GM13976 (cell line): ENCODE data around the gene ARG1.
"Not testable (repeated sequence)": the region's sequence is repeated elsewhere in the genome, so short reads cannot be mapped to it uniquely, and the experiment has no call there.

Experiments
- DNase-seq: peaks from one replicate; pipeline ENCODE4 v3.0.0; 2012; ENCODE audit warnings: low spot score
- in situ Hi-C: fragments of 300-500 bp; cut with MboI; formaldehyde crosslinking; loops from one replicate; pipeline ENCODE4 v1.12.0; 2022; ENCODE audit warnings: low sequenced_read_pairs, mixed read lengths, inconsistent platforms; ENCODE audit not compliant: unreplicated experiment
- TF ChIP-seq, protein P1 (sequence below): IDR thresholded peaks from 2 replicates; pipeline ENCODE4 v1.5.1; 2012; ENCODE audit warnings: borderline replicate concordance, mild to moderate bottlenecking; ENCODE audit not compliant: insufficient read depth; ENCODE audit errors: extremely low read depth, missing control alignments, control extremely low read depth

ARG1 gene

GRCh38 chr6:131572686-131573415 is at the start of gene ARG1:
Gene ARG1 (plus strand): TSS chr6:131573226. CDS start chr6:131573283, 57 bp downstream.
- TF ChIP-seq, protein P1, sequence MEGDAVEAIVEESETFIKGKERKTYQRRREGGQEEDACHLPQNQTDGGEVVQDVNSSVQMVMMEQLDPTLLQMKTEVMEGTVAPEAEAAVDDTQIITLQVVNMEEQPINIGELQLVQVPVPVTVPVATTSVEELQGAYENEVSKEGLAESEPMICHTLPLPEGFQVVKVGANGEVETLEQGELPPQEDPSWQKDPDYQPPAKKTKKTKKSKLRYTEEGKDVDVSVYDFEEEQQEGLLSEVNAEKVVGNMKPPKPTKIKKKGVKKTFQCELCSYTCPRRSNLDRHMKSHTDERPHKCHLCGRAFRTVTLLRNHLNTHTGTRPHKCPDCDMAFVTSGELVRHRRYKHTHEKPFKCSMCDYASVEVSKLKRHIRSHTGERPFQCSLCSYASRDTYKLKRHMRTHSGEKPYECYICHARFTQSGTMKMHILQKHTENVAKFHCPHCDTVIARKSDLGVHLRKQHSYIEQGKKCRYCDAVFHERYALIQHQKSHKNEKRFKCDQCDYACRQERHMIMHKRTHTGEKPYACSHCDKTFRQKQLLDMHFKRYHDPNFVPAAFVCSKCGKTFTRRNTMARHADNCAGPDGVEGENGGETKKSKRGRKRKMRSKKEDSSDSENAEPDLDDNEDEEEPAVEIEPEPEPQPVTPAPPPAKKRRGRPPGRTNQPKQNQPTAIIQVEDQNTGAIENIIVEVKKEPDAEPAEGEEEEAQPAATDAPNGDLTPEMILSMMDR = no peak
- in situ Hi-C loops = no loop called here
- DNase-seq = no peak

GRCh38 chr6:131523988-131524673 is 48.9 kb upstream of the ARG1 start:
- TF ChIP-seq, protein P1 = no peak
- in situ Hi-C loops = loop anchor here (10.0 kb wide), 1 partner anchor 319 kb away; no protein-coding TSS in a partner anchor
- DNase-seq = no peak

- DNase-seq = no peak
- TF ChIP-seq, protein P1 = no peak
- in situ Hi-C loops = loop anchor here (10.0 kb wide), 1 partner anchor 320 kb away; no protein-coding TSS in a partner anchor
Measured at GRCh38 chr6:131524695-131525336, 48.2 kb upstream of the ARG1 start.

DNA sequence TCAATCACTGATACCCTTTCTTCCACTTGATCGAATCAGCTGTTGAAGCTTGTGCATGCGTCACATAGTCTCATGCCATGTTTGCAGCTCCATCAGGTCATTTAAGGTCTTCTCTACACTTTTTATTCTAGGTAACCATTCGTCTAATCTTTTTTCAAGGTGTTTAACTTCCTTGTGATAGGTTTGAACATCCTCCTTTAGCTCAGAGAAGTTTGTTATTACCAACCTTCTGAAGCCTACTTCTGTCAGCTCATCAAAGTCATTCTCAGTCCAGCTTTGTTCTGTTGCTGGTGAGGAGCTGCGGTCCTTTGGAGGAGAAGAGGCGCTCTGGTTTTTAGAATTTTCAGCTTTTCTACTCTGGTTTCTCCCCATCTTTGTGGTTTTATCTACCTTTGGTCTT is 42.1 kb upstream of the ARG1 start:
- in situ Hi-C loops = loop anchor here (10.0 kb wide), 1 partner anchor 646 kb away; no protein-coding TSS in a partner anchor
- DNase-seq = not testable (repeated sequence)

- in situ Hi-C loops = loop anchor here (10.0 kb wide), 1 partner anchor 647 kb away; no protein-coding TSS in a partner anchor
Measured at GRCh38 chr6:131531681-131532080, 41.3 kb upstream of the ARG1 start.

GRCh38 chr6:131532580-131533039 is 40.4 kb upstream of the ARG1 start:
- TF ChIP-seq, protein P1 = no peak
- in situ Hi-C loops = loop anchor here (10.0 kb wide), 1 partner anchor 648 kb away; no protein-coding TSS in a partner anchor
- DNase-seq = peak; percentile 41

More at GRCh38 chr6:131531681-131532080, 41.3 kb upstream of the ARG1 start:
- DNase-seq = not testable (repeated sequence)

DNA sequence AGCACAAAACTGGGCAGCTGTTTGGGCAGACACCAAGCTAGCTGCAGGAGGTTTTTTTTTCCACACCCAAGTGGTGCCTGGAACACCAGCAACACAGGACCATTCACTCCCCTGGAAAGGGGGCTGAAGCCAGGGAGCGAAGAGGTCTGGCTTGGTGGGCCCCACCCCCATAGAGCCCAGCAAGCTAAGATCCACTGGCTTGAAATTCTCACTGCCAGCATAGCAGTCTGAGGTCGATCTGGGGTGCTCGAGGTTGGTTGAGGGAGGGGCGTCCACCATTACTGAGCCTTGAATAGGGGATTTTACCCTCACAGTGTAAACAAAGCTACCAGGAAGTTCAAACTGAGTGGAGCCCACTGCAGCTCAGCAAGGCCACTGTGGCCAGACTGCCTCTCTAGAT is 34.4 kb upstream of the ARG1 start:
- in situ Hi-C loops = loop anchor here (10.0 kb wide), 1 partner anchor 654 kb away; no protein-coding TSS in a partner anchor
- not testable (repeated sequence) for DNase-seq

- TF ChIP-seq, protein P1 = no peak
- in situ Hi-C loops = no loop called here
- DNase-seq = no peak
Measured at GRCh38 chr6:131545317-131545716, 27.7 kb upstream of the ARG1 start.
